ENCODE results near the gene YPEL5. TPM values are rescaled to one million over a fixed set of nuclear protein-coding genes. Genes with fewer than 3 reads are reported as not detected.

The YPEL5 gene
- total RNA-seq, 2 experiments from 2014 or later: 28.0 to 28.4 TPM

- no peaks in the 10 kb centered on the region for H3K9me3 Mint-ChIP-seq
- intact Hi-C loops (cut with micrococcal nuclease): no loop called here
- H3K4me3 Mint-ChIP-seq: no peak overlapping the region
- ChIA-PET POLR2A (no interaction called here), CTCF (interaction anchor here (1.1 to 7.1 kb wide), 3 partner anchors 31 to 508 kb away, joined by 3 to 94 read pairs (median 13); no protein-coding TSS in a partner anchor)
- no peak for TF ChIP-seq CTCF (IDR thresholded peaks at IDR 0.05)
- no peaks in the 10 kb centered on the region for H3K27me3 Mint-ChIP-seq
- H3K4me1 Mint-ChIP-seq (ENCODE audit: low read depth): no peaks in the 10 kb centered on the region
- DNase-seq (no peak), ATAC-seq (no peak)
- H3K27ac Mint-ChIP-seq: no peak overlapping the region
- H3K36me3 Mint-ChIP-seq (ENCODE audit: low read depth): no peaks in the 10 kb centered on the region
These were observed 56.3 kb downstream of the YPEL5 start for GRCh38 chr2:30203156-30203555.

- POLR2A ChIA-PET: interaction anchor here (0.7 to 0.9 kb wide), 2 partner anchors 19 to 227 kb away, joined by 3 read pairs; no protein-coding TSS in a partner anchor
- H3K27ac Mint-ChIP-seq: no peak overlapping the region
These were observed 57.5 kb downstream of the YPEL5 start for GRCh38 chr2:30204281-30204680.

GRCh38 chr2:30205456-30205855 lies 58.6 kb downstream of the YPEL5 start:
- Mint-ChIP-seq H3K9me3 (no peaks in the 10 kb centered on the region), H3K4me3 (no peak overlapping the region), H3K4me1 (ENCODE audit: low read depth) (peaks cover 17% of the 10 kb centered on the region), H3K36me3 (ENCODE audit: low read depth) (no peaks in the 10 kb centered on the region), H3K27me3 (no peaks in the 10 kb centered on the region), H3K27ac (no peak overlapping the region)
- no peak for TF ChIP-seq CTCF (IDR thresholded peaks at IDR 0.05)
- ATAC-seq (no peak), DNase-seq (no peak)
- intact Hi-C loops (cut with micrococcal nuclease): no loop called here
- POLR2A ChIA-PET: no interaction called here
- CTCF ChIA-PET: interaction anchor here (2.4 to 7.1 kb wide), 2 partner anchors 41 to 506 kb away, joined by 13 to 94 read pairs; no protein-coding TSS in a partner anchor

More at GRCh38 chr2:30204281-30204680, 57.5 kb downstream of the YPEL5 start:
- ATAC-seq: no peak
- H3K27me3 Mint-ChIP-seq: no peaks in the 10 kb centered on the region
- no peaks in the 10 kb centered on the region for H3K9me3 Mint-ChIP-seq
- no peak overlapping the region for H3K4me3 Mint-ChIP-seq
- CTCF ChIA-PET: interaction anchor here (0.7 to 7.1 kb wide), 5 partner anchors 23 to 507 kb away, joined by 3 to 94 read pairs (median 3); no protein-coding TSS in a partner anchor
- H3K36me3 Mint-ChIP-seq (ENCODE audit: low read depth): no peaks in the 10 kb centered on the region
- intact Hi-C loops (cut with micrococcal nuclease): no loop called here
- no peak for TF ChIP-seq CTCF (IDR thresholded peaks at IDR 0.05)
- peaks cover 10% of the 10 kb centered on the region for H3K4me1 Mint-ChIP-seq (ENCODE audit: low read depth)
- DNase-seq: no peak

- H3K27me3 Mint-ChIP-seq: no peaks in the 10 kb centered on the region
- H3K36me3 Mint-ChIP-seq (ENCODE audit: low read depth): no peaks in the 10 kb centered on the region
- ChIA-PET CTCF (interaction anchor here (1.4 to 7.1 kb wide), 8 partner anchors 14 to 503 kb away, joined by 3 to 185 read pairs (median 16); partner anchors contain the start of gene LBH), POLR2A (interaction anchor here (0.9 to 2.0 kb wide), 3 partner anchors 17 to 51 kb away, joined by 3 to 7 read pairs (median 3); no protein-coding TSS in a partner anchor)
- no peak for ATAC-seq
- no peak for DNase-seq
- intact Hi-C loops (cut with micrococcal nuclease): no loop called here
- no peak for TF ChIP-seq CTCF (IDR thresholded peaks at IDR 0.05)
- peaks cover 17% of the 10 kb centered on the region for H3K4me1 Mint-ChIP-seq (ENCODE audit: low read depth)
- no peak overlapping the region for H3K4me3 Mint-ChIP-seq
- no peak overlapping the region for H3K27ac Mint-ChIP-seq
- no peaks in the 10 kb centered on the region for H3K9me3 Mint-ChIP-seq
These were observed 59.9 kb downstream of the YPEL5 start for GRCh38 chr2:30206461-30207430.

Data from activated CD8-positive, alpha-beta T cell treated with anti-CD3 and anti-CD28 coated beads for 36 hours (primary cell).